ENCODE results near the gene CDRT15.

DNA sequence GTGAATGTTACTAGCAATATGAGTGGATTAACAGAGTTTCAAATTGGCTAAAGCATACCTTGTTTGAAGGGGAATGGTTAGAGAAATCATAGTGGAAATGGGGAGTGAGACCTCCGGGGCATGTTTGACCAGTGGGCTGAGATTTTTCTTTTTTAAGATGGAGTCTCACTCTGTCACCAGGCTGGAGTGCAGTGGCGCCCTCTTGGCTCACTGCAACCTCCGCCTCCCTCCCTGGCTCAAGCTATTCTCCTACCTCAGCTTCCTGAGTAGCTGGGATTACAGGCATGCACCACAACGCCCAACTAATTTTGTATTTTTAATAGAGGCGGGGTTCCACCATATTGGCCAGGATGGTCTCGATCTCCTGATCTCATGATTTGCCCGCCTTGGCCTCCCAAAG lies 9.6 kb downstream of the CDRT15 start:
- TF ChIP-seq CTCF (conservative IDR thresholded peaks at IDR 0.05; ENCODE audit: low read depth in 2 of 2) = peak; percentile 32 to 57; a peak in 3 of 4 replicates
- no peak for TF ChIP-seq EZH2 (IDR thresholded peaks at IDR 0.05; ENCODE audit: low read depth, unreplicated experiment)
- no peak for TF ChIP-seq EZH2phosphoT487 (IDR thresholded peaks at IDR 0.05; ENCODE audit: unreplicated experiment)
- TF ChIP-seq POLR2AphosphoS5 (IDR thresholded peaks at IDR 0.05; ENCODE audit: low read depth) = no peak
- TF ChIP-seq CREB1 (CRISPR knock-in tag; IDR thresholded peaks at IDR 0.05; ENCODE audit: low read depth) = no peak
- TF ChIP-seq JUNB (IDR thresholded peaks at IDR 0.05; ENCODE audit: unreplicated experiment) = no peak
- no peak for TF ChIP-seq REST (IDR thresholded peaks at IDR 0.05; ENCODE audit: unreplicated experiment)
- TF ChIP-seq ZNF114 (CRISPR knock-in tag; IDR thresholded peaks at IDR 0.05) = no peak
- TF ChIP-seq STAT1 (IDR thresholded peaks at IDR 0.05; ENCODE audit: unreplicated experiment) = no peak
- TF ChIP-seq, protein P1, sequence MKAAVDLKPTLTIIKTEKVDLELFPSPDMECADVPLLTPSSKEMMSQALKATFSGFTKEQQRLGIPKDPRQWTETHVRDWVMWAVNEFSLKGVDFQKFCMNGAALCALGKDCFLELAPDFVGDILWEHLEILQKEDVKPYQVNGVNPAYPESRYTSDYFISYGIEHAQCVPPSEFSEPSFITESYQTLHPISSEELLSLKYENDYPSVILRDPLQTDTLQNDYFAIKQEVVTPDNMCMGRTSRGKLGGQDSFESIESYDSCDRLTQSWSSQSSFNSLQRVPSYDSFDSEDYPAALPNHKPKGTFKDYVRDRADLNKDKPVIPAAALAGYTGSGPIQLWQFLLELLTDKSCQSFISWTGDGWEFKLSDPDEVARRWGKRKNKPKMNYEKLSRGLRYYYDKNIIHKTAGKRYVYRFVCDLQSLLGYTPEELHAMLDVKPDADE (IDR thresholded peaks at IDR 0.05) = no peak

All from GM23338 (cell line).